ENCODE data around the gene NTMT1.

DNA sequence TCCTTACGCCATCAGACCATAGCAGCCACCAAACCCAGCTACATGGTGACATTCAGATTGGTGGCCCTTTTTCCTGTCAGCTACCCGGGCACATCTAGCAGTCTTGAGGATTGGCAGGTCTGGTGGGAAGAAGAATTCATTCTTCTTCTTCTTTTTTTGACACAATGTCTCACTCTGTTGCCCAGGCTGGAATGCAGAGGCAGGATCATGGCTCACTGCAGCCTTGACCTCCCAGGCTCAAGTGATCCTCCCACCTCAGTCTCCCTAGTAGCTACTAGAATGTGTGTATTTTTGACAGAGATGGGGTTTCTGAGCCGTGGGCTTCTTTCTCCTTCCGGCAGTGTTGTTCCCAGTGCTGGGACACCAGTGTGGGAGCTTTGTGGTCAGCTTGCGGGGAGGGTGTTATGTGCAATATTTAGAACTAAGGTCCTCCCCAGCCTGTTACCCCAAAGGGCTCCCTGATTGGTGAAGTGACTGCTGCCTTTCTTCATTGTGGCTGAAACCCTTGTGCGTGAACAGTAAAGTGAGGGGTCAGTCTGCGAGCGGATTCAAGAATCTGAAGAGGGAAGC lies 3.4 kb downstream of the NTMT1 start:
- TF ChIP-seq CTCF (IDR thresholded peaks at IDR 0.05; ENCODE audit: insufficient read depth, low read depth, low read length) (no peak), EZH2 (IDR thresholded peaks at IDR 0.05; ENCODE audit: insufficient read depth, low read length) (no peak)
